ENCODE measurements around the gene MROH7.

MROH7 gene

GRCh38 chr1:54640863-54641836 lies at the start of gene MROH7:
TSS of gene MROH7 (plus strand) at chr1:54641786. CDS start at chr1:54652927, 11,141 bp downstream.
- TF ChIP-seq GATA1 (IDR thresholded peaks at IDR 0.05; ENCODE audit: low read depth, low read length) = no peak
- TF ChIP-seq POLR2A (IDR thresholded peaks at IDR 0.05; ENCODE audit: low read length) = no peak
- DNase-seq = no peak

DNA sequence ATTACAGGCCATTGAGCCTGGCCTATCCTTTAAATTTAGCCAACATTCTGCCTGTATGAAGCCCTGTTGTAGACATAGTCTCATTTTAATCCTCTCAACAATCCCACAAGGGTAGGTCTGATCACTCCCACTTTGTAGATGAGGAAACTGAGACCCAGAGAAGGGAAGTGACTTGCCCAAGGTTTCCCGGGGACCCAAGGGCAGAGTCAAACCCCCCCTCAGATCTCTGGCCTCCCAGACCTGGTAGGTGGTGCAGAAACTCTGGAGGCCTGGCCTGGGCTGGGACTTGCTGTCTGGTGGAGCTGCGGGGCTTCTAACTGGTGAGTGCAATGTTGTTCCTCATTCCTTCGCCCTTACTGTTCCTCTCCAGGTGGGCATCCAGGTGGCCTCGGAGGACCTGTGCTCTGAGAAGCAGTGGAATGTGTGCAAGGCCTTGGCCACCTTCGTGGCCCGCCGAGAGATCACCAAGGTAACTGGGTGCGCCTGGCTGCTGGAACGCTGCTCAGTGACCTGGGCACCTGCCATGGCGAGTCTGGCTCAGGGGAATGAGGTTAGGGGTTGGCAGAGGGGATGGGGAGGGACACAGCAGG lies 47.9 kb upstream of the MROH7 start:
- no peak for DNase-seq
- TF ChIP-seq POLR2A (IDR thresholded peaks at IDR 0.05; ENCODE audit: low read length) = no peak
- no peak for TF ChIP-seq GATA1 (IDR thresholded peaks at IDR 0.05; ENCODE audit: low read depth, low read length)

- no peak for DNase-seq
- TF ChIP-seq GATA1 (IDR thresholded peaks at IDR 0.05; ENCODE audit: low read depth, low read length) (no peak), POLR2A (IDR thresholded peaks at IDR 0.05; ENCODE audit: low read length) (no peak)
Measured at GRCh38 chr1:54594463-54594862, 47.1 kb upstream of the MROH7 start.

GRCh38 chr1:54595956-54596498 lies 45.6 kb upstream of the MROH7 start:
- TF ChIP-seq GATA1 (IDR thresholded peaks at IDR 0.05; ENCODE audit: low read depth, low read length) = no peak
- TF ChIP-seq POLR2A (IDR thresholded peaks at IDR 0.05; ENCODE audit: low read length) = no peak
- no peak for DNase-seq

DNA sequence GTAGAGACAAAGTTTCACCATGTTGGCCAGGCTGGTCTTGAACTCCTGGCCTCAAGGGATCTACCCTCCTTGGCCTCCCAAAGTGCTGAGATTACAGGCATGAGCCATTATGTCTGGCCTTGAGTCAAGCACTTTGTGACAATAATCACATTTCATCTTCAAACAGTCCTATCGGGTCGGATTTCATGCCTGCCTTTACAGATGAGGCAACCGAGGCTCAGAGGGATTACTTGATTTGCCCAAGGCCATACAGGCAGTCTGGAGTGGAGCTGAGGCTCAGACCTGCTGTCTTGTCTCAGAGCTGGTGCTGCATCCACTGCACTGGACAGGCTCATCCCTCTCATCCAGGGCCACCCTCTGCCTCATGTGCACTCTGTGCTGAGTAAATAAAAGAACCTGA lies 44.8 kb upstream of the MROH7 start:
- DNase-seq = no peak
- TF ChIP-seq POLR2A (IDR thresholded peaks at IDR 0.05; ENCODE audit: low read length) (no peak), GATA1 (IDR thresholded peaks at IDR 0.05; ENCODE audit: low read depth, low read length) (no peak)

GRCh38 chr1:54597455-54598030 lies 44.0 kb upstream of the MROH7 start:
- no peak for DNase-seq
- no peak for TF ChIP-seq GATA1 (IDR thresholded peaks at IDR 0.05; ENCODE audit: low read depth, low read length)
- no peak for TF ChIP-seq POLR2A (IDR thresholded peaks at IDR 0.05; ENCODE audit: low read length)

DNA sequence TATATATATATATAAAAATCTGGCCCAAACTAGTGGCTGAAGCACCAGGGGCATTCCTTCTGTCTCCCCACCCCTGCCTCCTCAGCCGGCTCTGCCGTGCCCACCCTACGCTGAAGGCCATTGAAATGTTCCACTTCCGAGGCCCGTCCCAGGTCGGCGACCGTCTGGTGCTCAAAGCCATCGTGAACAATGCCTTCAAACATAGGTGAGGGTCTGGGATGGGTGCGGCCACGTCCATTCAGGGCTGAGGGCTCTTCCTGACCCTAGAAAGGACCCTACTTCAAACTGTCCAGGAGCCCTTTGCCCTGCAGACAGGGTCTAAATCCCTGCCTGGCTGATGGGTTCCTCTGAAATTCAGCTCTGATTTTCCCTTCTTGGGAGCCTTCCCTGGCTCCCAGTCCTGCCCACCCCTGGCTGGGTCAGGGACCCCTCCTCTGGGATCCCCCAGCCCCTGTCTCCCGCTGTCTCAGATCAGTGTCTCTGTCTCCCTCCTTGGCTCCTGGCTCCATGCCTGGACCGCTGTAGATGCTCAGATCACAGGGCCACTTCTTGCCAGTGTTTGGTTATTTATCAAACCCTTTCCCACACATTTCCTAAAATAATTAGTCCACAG lies 42.3 kb upstream of the MROH7 start:
- no peak for TF ChIP-seq GATA1 (IDR thresholded peaks at IDR 0.05; ENCODE audit: low read depth, low read length)
- TF ChIP-seq POLR2A (IDR thresholded peaks at IDR 0.05; ENCODE audit: low read length) = no peak
- no peak for DNase-seq

DNA sequence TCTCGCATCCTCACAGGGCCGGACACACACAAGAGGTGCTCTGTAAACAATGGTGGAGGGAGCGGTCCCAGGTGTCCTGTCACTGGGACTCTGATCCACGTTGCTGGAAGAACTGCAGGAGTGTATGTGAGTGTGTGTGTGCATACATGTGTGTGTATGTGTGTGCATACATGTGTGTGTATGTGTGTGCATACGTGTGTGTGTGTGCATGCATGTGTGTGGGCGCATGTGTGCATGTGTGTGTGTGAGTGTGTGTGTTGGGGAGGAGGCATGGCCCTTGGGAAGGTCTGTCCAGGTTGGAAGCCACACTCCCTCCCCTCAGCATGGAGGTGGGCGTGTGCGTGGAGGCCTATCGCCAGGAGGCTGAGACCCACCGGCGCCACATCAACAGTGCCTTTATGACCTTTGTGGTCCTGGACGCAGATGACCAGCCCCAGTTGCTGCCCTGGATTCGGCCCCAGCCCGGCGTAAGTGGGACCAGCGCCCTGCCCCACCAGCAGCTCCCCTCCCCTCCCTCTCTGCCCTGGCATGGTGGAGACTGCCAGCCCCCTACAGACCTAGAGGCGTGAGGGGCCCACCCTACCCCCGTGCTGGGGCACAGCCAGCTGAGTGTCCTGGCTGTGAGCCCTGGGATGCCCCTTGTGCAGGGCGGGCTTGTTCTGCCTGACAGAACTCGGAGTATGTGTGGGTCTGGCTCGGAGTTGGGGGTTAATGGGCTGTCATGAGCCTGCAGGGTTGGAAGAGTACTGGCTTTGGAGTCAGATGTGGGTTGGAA lies 40.5 kb upstream of the MROH7 start:
- no peak for DNase-seq
- TF ChIP-seq GATA1 (IDR thresholded peaks at IDR 0.05; ENCODE audit: low read depth, low read length) = no peak
- no peak for TF ChIP-seq POLR2A (IDR thresholded peaks at IDR 0.05; ENCODE audit: low read length)

GRCh38 chr1:54601730-54602129 lies 39.9 kb upstream of the MROH7 start:
- TF ChIP-seq GATA1 (IDR thresholded peaks at IDR 0.05; ENCODE audit: low read depth, low read length) (no peak), POLR2A (IDR thresholded peaks at IDR 0.05; ENCODE audit: low read length) (no peak)
- no peak for DNase-seq

DNA sequence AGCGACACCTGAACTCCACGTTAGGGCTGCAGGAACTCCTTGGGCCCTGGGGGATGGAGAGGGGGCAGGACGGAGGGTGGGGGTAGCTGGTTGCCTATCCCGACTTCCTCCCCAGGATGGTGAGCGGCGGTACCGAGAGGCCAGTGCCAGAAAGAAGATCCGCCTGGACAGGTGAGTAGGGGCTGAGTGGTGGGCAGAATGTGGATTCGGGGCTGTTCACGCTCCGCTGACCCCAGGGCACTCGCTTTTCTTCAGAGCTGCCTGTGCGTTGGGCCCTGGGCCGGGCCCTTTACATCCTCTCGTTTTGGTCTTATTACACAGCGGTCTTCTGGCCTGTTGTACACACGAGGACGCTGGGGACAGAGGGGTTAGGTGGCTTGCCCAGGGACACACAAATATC lies 39.0 kb upstream of the MROH7 start:
- TF ChIP-seq GATA1 (IDR thresholded peaks at IDR 0.05; ENCODE audit: low read depth, low read length) (no peak), POLR2A (IDR thresholded peaks at IDR 0.05; ENCODE audit: low read length) (no peak)
- DNase-seq = no peak

DNA sequence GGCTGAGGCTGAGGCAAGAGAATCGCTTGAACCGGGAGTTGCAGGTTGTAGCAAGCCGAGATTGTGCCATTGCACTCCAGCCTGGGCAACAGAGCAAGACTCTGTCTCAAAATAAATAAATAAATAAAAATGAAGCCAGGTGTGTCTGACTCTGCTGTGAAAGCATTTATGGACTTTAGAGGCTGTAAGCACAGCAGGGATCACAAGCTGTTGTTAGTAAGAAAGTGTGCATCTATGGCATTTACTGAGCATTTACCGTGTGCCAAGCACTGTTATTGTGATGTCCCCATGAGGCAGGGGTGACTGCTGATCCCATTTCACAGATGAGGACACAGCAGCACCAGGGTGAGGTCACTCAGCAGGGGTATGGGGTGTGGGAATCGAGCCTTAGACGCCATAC lies 38.3 kb upstream of the MROH7 start:
- DNase-seq = no peak
- no peak for TF ChIP-seq POLR2A (IDR thresholded peaks at IDR 0.05; ENCODE audit: low read length)
- TF ChIP-seq GATA1 (IDR thresholded peaks at IDR 0.05; ENCODE audit: low read depth, low read length) = no peak

GRCh38 chr1:54604051-54604450 lies 37.5 kb upstream of the MROH7 start:
- TF ChIP-seq POLR2A (IDR thresholded peaks at IDR 0.05; ENCODE audit: low read length) (no peak), GATA1 (IDR thresholded peaks at IDR 0.05; ENCODE audit: low read depth, low read length) (no peak)
- DNase-seq = no peak
